ENCODE data around the gene IQCH. TPM values are rescaled to one million over a fixed set of nuclear protein-coding genes. Genes with fewer than 3 reads are reported as not detected.

IQCH gene
- total and polyA plus RNA-seq, 2 experiments from 2014 or later, result 1.7 to 4.6 TPM

DNA sequence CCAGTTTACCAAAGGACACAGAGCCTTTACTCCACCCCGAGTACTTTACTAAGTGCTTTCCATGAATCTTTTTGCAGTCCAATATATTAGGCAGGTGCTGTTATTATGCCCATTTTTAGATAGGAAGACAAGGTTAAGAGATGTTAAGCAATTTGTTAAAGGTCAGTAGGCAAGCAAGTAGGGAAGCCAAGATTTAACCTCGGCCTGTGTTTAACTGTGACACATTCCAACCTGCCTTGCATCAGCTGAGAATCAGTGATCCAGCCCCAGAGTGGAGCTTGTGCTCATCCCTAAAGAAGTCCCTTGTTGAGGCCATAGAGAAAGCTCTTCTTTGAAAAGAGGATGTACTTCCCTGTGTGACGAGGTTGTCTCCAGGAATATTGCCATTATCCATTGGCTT is 215.1 kb downstream of the IQCH start:
- no peaks in the 10 kb centered on the region for H3K9me2 ChIP-seq (ENCODE audit: insufficient read depth)
- H3K4me1 ChIP-seq (ENCODE audit: insufficient read depth), result no peaks in the 10 kb centered on the region
- H3K27me3 Mint-ChIP-seq (ENCODE audit: insufficient read depth, low read depth, poor library complexity), result peaks cover 5% of the 10 kb centered on the region
- H3K27me3 ChIP-seq (ENCODE audit: insufficient read depth), result no peaks in the 10 kb centered on the region
- H3K4me3 ChIP-seq, result no peak overlapping the region
- DNase-seq (ENCODE audit: low spot score) (no peak), ATAC-seq (no peak)
- H4K20me1 ChIP-seq (replicated peaks; ENCODE audit: insufficient read depth), result no peaks in the 10 kb centered on the region
- H3F3A ChIP-seq (replicated peaks; ENCODE audit: low read depth), result no peaks in the 10 kb centered on the region
- H2AFZ ChIP-seq, result no peak overlapping the region
- no peaks in the 10 kb centered on the region for H3K79me2 ChIP-seq (replicated peaks; ENCODE audit: insufficient read depth)
- H3K4me3 Mint-ChIP-seq, result no peak overlapping the region
- no peak overlapping the region for H3K27ac Mint-ChIP-seq
- TF ChIP-seq JUNB (IDR thresholded peaks at IDR 0.05; ENCODE audit: unreplicated experiment), result no peak
- no peak for TF ChIP-seq NANOG (IDR thresholded peaks at IDR 0.05; ENCODE audit: borderline replicate concordance)
- no peak for TF ChIP-seq CREB1 (CRISPR knock-in tag; IDR thresholded peaks at IDR 0.05; ENCODE audit: low read depth)
- no peak for TF ChIP-seq EZH2 (IDR thresholded peaks at IDR 0.05; ENCODE audit: low read depth, unreplicated experiment)
- TF ChIP-seq ZNF462 (CRISPR knock-in tag; IDR thresholded peaks at IDR 0.05), result no peak
- TF ChIP-seq, protein P1, sequence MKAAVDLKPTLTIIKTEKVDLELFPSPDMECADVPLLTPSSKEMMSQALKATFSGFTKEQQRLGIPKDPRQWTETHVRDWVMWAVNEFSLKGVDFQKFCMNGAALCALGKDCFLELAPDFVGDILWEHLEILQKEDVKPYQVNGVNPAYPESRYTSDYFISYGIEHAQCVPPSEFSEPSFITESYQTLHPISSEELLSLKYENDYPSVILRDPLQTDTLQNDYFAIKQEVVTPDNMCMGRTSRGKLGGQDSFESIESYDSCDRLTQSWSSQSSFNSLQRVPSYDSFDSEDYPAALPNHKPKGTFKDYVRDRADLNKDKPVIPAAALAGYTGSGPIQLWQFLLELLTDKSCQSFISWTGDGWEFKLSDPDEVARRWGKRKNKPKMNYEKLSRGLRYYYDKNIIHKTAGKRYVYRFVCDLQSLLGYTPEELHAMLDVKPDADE (IDR thresholded peaks at IDR 0.05), result no peak
- TF ChIP-seq, protein P2, sequence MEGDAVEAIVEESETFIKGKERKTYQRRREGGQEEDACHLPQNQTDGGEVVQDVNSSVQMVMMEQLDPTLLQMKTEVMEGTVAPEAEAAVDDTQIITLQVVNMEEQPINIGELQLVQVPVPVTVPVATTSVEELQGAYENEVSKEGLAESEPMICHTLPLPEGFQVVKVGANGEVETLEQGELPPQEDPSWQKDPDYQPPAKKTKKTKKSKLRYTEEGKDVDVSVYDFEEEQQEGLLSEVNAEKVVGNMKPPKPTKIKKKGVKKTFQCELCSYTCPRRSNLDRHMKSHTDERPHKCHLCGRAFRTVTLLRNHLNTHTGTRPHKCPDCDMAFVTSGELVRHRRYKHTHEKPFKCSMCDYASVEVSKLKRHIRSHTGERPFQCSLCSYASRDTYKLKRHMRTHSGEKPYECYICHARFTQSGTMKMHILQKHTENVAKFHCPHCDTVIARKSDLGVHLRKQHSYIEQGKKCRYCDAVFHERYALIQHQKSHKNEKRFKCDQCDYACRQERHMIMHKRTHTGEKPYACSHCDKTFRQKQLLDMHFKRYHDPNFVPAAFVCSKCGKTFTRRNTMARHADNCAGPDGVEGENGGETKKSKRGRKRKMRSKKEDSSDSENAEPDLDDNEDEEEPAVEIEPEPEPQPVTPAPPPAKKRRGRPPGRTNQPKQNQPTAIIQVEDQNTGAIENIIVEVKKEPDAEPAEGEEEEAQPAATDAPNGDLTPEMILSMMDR (conservative IDR thresholded peaks at IDR 0.05; ENCODE audit: low read depth in 2 of 2), result no peak
- no peak for TF ChIP-seq ZNF331 (CRISPR knock-in tag; IDR thresholded peaks at IDR 0.05; ENCODE audit: low read depth)
- TF ChIP-seq ZNF114 (CRISPR knock-in tag; IDR thresholded peaks at IDR 0.05), result no peak
- TF ChIP-seq, protein P3, sequence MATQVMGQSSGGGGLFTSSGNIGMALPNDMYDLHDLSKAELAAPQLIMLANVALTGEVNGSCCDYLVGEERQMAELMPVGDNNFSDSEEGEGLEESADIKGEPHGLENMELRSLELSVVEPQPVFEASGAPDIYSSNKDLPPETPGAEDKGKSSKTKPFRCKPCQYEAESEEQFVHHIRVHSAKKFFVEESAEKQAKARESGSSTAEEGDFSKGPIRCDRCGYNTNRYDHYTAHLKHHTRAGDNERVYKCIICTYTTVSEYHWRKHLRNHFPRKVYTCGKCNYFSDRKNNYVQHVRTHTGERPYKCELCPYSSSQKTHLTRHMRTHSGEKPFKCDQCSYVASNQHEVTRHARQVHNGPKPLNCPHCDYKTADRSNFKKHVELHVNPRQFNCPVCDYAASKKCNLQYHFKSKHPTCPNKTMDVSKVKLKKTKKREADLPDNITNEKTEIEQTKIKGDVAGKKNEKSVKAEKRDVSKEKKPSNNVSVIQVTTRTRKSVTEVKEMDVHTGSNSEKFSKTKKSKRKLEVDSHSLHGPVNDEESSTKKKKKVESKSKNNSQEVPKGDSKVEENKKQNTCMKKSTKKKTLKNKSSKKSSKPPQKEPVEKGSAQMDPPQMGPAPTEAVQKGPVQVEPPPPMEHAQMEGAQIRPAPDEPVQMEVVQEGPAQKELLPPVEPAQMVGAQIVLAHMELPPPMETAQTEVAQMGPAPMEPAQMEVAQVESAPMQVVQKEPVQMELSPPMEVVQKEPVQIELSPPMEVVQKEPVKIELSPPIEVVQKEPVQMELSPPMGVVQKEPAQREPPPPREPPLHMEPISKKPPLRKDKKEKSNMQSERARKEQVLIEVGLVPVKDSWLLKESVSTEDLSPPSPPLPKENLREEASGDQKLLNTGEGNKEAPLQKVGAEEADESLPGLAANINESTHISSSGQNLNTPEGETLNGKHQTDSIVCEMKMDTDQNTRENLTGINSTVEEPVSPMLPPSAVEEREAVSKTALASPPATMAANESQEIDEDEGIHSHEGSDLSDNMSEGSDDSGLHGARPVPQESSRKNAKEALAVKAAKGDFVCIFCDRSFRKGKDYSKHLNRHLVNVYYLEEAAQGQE (IDR thresholded peaks at IDR 0.05; ENCODE audit: unreplicated experiment), result no peak
- TF ChIP-seq POLR2AphosphoS5 (IDR thresholded peaks at IDR 0.05; ENCODE audit: low read depth), result no peak
- no peak for TF ChIP-seq STAT1 (IDR thresholded peaks at IDR 0.05; ENCODE audit: unreplicated experiment)
- TF ChIP-seq EZH2phosphoT487 (IDR thresholded peaks at IDR 0.05; ENCODE audit: unreplicated experiment), result no peak
- no peak overlapping the region for H3K4me2 ChIP-seq
- H3K9me3 Mint-ChIP-seq, result no peaks in the 10 kb centered on the region
- H3K4me1 Mint-ChIP-seq, result no peaks in the 10 kb centered on the region
- H3K27ac ChIP-seq (ENCODE audit: low read depth), result no peak overlapping the region
- no peaks in the 10 kb centered on the region for H3K36me3 Mint-ChIP-seq (ENCODE audit: low read depth)
- no peaks in the 10 kb centered on the region for H3K36me3 ChIP-seq (ENCODE audit: insufficient read depth)
